HCT116 (cell line): ENCODE data around the gene CSAD. TPM values are rescaled to one million over a fixed set of nuclear protein-coding genes. Genes with fewer than 3 reads are reported as not detected.

Experiments used
- ATAC-seq: fragments of 200-7000 bp; cut with Tn5 transposase; 2 replicates; pipeline ENCODE4 v1.9.1; 2020; ENCODE audit warnings: mild to moderate bottlenecking, moderate library complexity
- BruUV-seq: library from RNA; stranded (reverse); fragments of 400-500 nt; replicated peaks from 2 replicates; lab custom pipeline; 2021; lab: Mats Ljungman, UMichigan
- CTCF ChIA-PET: fragments of 300-600 bp; sonication (Branson Sonifier 250); formaldehyde crosslinking; loops from one replicate; lab custom pipeline; 2021; ENCODE audit warnings: antibody characterized with exemption; lab: Charles Lee
- POLR2A ChIA-PET: fragments of 300-600, 350-600 bp; sonication (Branson Sonifier 250); formaldehyde crosslinking; loops from one replicate; lab custom pipeline; 2021; ENCODE audit warnings: antibody characterized with exemption; lab: Charles Lee
- RAD21 ChIA-PET, 2 experiments: fragments of 300-600 bp; sonication (Branson Sonifier 250); formaldehyde crosslinking; loops; one replicate each; lab custom pipeline; 2023; ENCODE audit warnings: low total read pairs in 2 of 2; ENCODE audit not compliant: uncharacterized antibody in 2 of 2, unreplicated experiment in 2 of 2, low non-redundant PET in 1 of 2; lab: Charles Lee
- DNase-seq: peaks from one replicate; pipeline ENCODE4 v3.0.0-alpha.2; 2010; ENCODE audit warnings: low read depth, low spot score
- H2AFZ ChIP-seq: fragments of 200-600 bp; shearing (Covaris generic), sonication (generic); 2 replicates; pipeline ENCODE4 v1.6.1; 2017; ENCODE audit warnings: low read depth, mixed run types, mixed read lengths, antibody characterized with exemption, low read length; ENCODE audit not compliant: poor library complexity, severe bottlenecking
- H3K27ac ChIP-seq: 2 replicates; pipeline ENCODE4 v1.5.1; 2012; ENCODE audit warnings: low read depth, low read length
- H3K27me3 ChIP-seq: fragments of 200-600 bp; sonication (generic); 2 replicates; pipeline ENCODE4 v1.6.1; 2016; ENCODE audit warnings: mixed run types, low read length, mixed read lengths; ENCODE audit not compliant: insufficient read depth
- H3K36me3 ChIP-seq, 2 experiments: fragments of 200-500 bp in 1 of 2; fragments of 200-600 bp in 1 of 2; sonication (Bioruptor generic) in 1 of 2; sonication (generic) in 1 of 2; 2 replicates each; pipeline versions ENCODE4 v1.5.1 to v1.6.1; 2014 to 2016; ENCODE audit warnings: low read length in 2 of 2, inconsistent platforms in 1 of 2, mixed read lengths in 1 of 2, mixed run types in 1 of 2; ENCODE audit not compliant: insufficient read depth in 2 of 2, control insufficient read depth in 1 of 2
- H3K4me1 ChIP-seq, 2 experiments: fragments of 200-600 bp in 1 of 2; sonication (generic) in 1 of 2; 2 replicates each; pipeline versions ENCODE4 v1.5.1 to v1.6.1; 2012 to 2017; ENCODE audit warnings: low read length in 2 of 2, inconsistent platforms in 1 of 2, mild to moderate bottlenecking in 1 of 2, mixed read lengths in 1 of 2, mixed run types in 1 of 2, moderate library complexity in 1 of 2; ENCODE audit not compliant: insufficient read depth in 2 of 2, control insufficient read depth in 1 of 2
- H3K4me2 ChIP-seq: fragments of 200-600 bp; sonication (generic); 2 replicates; pipeline ENCODE4 v1.6.1; 2017; ENCODE audit warnings: mixed run types, low read length, mixed read lengths
- H3K4me3 ChIP-seq, 2 experiments: fragments of 200-600 bp in 1 of 2; sonication (generic) in 1 of 2; replicated peaks in 1 of 2; 2 replicates each; pipeline ENCODE4 v1.5.1; 2011 to 2016; ENCODE audit warnings: low read length in 2 of 2, control low read depth in 1 of 2, low read depth in 1 of 2, mild to moderate bottlenecking in 1 of 2, mixed read lengths in 1 of 2, mixed run types in 1 of 2
- H3K79me2 ChIP-seq: fragments of 200-600 bp; sonication (generic); 2 replicates; pipeline ENCODE4 v1.6.1; 2017; ENCODE audit warnings: mild to moderate bottlenecking, mixed run types, low read length, moderate library complexity, mixed read lengths; ENCODE audit not compliant: insufficient read depth
- H3K9ac ChIP-seq: fragments of 200-600 bp; sonication (generic); 2 replicates; pipeline ENCODE4 v1.6.1; 2016; ENCODE audit warnings: low read length, mixed read lengths
- H3K9me2 ChIP-seq: fragments of 200-600 bp; sonication (generic), shearing (Covaris generic); 2 replicates; pipeline ENCODE4 v1.6.1; 2017; ENCODE audit warnings: mixed run types, mild to moderate bottlenecking, moderate library complexity; ENCODE audit not compliant: insufficient read depth
- H3K9me3 ChIP-seq, 2 experiments: fragments of 200-500 bp in 1 of 2; fragments of 200-600 bp in 1 of 2; sonication (Bioruptor generic) in 1 of 2; sonication (generic) in 1 of 2; 2 replicates each; pipeline ENCODE4 v1.6.1; 2014 to 2017; ENCODE audit warnings: low read length in 2 of 2, mixed read lengths in 2 of 2, inconsistent platforms in 1 of 2, low read depth in 1 of 2, mild to moderate bottlenecking in 1 of 2, mixed run types in 1 of 2, moderate library complexity in 1 of 2; ENCODE audit not compliant: control insufficient read depth in 1 of 2, insufficient read depth in 1 of 2
- H4K20me1 ChIP-seq: fragments of 200-600 bp; sonication (generic), shearing (Covaris generic); 2 replicates; pipeline ENCODE4 v1.6.1; 2017; ENCODE audit warnings: mixed run types, mild to moderate bottlenecking, moderate library complexity; ENCODE audit not compliant: insufficient read depth
- ATF3 ChIP-seq: IDR thresholded peaks from 2 replicates; pipeline ENCODE4 v1.6.1; 2012
- CBX3 ChIP-seq: IDR thresholded peaks from 2 replicates; pipeline ENCODE4 v1.6.1; 2012; ENCODE audit warnings: low read depth
- CEBPB ChIP-seq: IDR thresholded peaks from 2 replicates; pipeline ENCODE4 v1.6.1; 2012; ENCODE audit warnings: low read depth
- EGR1 ChIP-seq: IDR thresholded peaks from 2 replicates; pipeline ENCODE4 v1.6.1; 2012; ENCODE audit warnings: low read depth
- ELF1 ChIP-seq: IDR thresholded peaks from 2 replicates; pipeline ENCODE4 v1.6.1; 2012; ENCODE audit warnings: low read depth, borderline replicate concordance
- EZH2 ChIP-seq: fragments of 200-600 bp; sonication (generic); IDR thresholded peaks from 2 replicates; pipeline ENCODE4 v1.6.1; 2017; ENCODE audit warnings: antibody characterized with exemption, mixed run types
- JUND ChIP-seq: IDR thresholded peaks from 2 replicates; pipeline ENCODE4 v1.6.1; 2012
- MAX ChIP-seq: IDR thresholded peaks from 2 replicates; pipeline ENCODE4 v1.6.1; 2012
- POLR2AphosphoS5 ChIP-seq: IDR thresholded peaks from 2 replicates; pipeline ENCODE4 v1.6.1; 2011; ENCODE audit warnings: mild to moderate bottlenecking, low read depth, low read length, moderate library complexity
- RAD21 ChIP-seq: IDR thresholded peaks from 2 replicates; pipeline ENCODE4 v1.6.1; 2012; ENCODE audit warnings: low read depth, mild to moderate bottlenecking
- SIN3A ChIP-seq: IDR thresholded peaks from 2 replicates; pipeline ENCODE4 v1.6.1; 2012; ENCODE audit warnings: low read depth
- SP1 ChIP-seq: IDR thresholded peaks from 2 replicates; pipeline ENCODE4 v1.6.1; 2012; ENCODE audit warnings: low read depth
- SRF ChIP-seq: IDR thresholded peaks from 2 replicates; pipeline ENCODE4 v1.6.1; 2012; ENCODE audit warnings: low read depth
- TCF7L2 ChIP-seq: IDR thresholded peaks from 2 replicates; pipeline ENCODE4 v1.7.0; 2011; ENCODE audit warnings: borderline replicate concordance, inconsistent platforms; ENCODE audit not compliant: insufficient read depth, insufficient read length; ENCODE audit errors: extremely low read depth
- YY1 ChIP-seq: IDR thresholded peaks from 2 replicates; pipeline ENCODE4 v1.6.1; 2011; ENCODE audit warnings: low read length, low read depth, moderate library complexity, mild to moderate bottlenecking; ENCODE audit not compliant: insufficient replicate concordance; ENCODE audit errors: extremely low read depth
- ZBTB33 ChIP-seq: IDR thresholded peaks from 2 replicates; pipeline ENCODE4 v1.6.1; 2011; ENCODE audit warnings: mild to moderate bottlenecking, low read length, moderate library complexity; ENCODE audit not compliant: insufficient replicate concordance; ENCODE audit errors: extremely low read depth
- intact Hi-C: fragments of 100-400 bp; cut with micrococcal nuclease; formaldehyde crosslinking; loops from 2 replicates; pipeline ENCODE4 v1.10.0; 2022
- total RNA-seq: library from RNA; stranded (reverse); gene quantifications from one replicate; pipeline ENCODE4 v1.2.1, GENCODE V29; 2021; ENCODE audit not compliant: unreplicated experiment

The CSAD gene
- total RNA-seq, 1 experiment from 2014 or later: 20.3 TPM

- no peak overlapping the region for H2AFZ ChIP-seq
- intact Hi-C loops: no loop called here
- DNase-seq (no peak), ATAC-seq (no peak)
- H3K27ac ChIP-seq: no peak overlapping the region
- no peak overlapping the region for H3K9ac ChIP-seq
- CTCF ChIA-PET: no interaction called here
- no peaks in the 10 kb centered on the region for H3K9me3 ChIP-seq
- H3K9me2 ChIP-seq: no peaks in the 10 kb centered on the region
- H3K4me3 ChIP-seq: no peak overlapping the region
- no peak for TF ChIP-seq ZBTB33
- no peak for TF ChIP-seq POLR2AphosphoS5
- no peak for TF ChIP-seq SIN3A
- no peak for TF ChIP-seq ELF1
- no peak for TF ChIP-seq CEBPB
- no peak for TF ChIP-seq TCF7L2
- TF ChIP-seq RAD21: no peak
- TF ChIP-seq, all 23 proteins: peak for 0
- Histone ChIP-seq H3K27me3 (no peaks in the 10 kb centered on the region), H4K20me1 (no peaks in the 10 kb centered on the region), H3K79me2 (no peaks in the 10 kb centered on the region), H3K4me2 (no peak overlapping the region), H3K36me3 (no peaks in the 10 kb centered on the region), H3K4me1 (no peaks in the 10 kb centered on the region)
- ChIA-PET RAD21 (no interaction called here), POLR2A (no interaction called here)
- no TSS peak for BruUV-seq
Observed at GRCh38 chr12:53151039-53151438, 29.7 kb downstream of the CSAD start.

- BruUV-seq: no TSS peak
- DNase-seq: no peak
- ChIA-PET RAD21 (no interaction called here), CTCF (no interaction called here), POLR2A (interaction anchor here (0.9 kb wide), 1 partner anchor 69 kb away, joined by 3 read pairs; the partner anchor contains the start of gene SPRYD3)
- H4K20me1 ChIP-seq: no peaks in the 10 kb centered on the region
- H3K4me2 ChIP-seq: no peak overlapping the region
- no peaks in the 10 kb centered on the region for H3K36me3 ChIP-seq
- H3K4me3 ChIP-seq: no peak overlapping the region
- H2AFZ ChIP-seq: no peak overlapping the region
- no peak overlapping the region for H3K27ac ChIP-seq
- intact Hi-C loops: no loop called here
- no peaks in the 10 kb centered on the region for H3K4me1 ChIP-seq
- no peaks in the 10 kb centered on the region for H3K9me3 ChIP-seq
- no peaks in the 10 kb centered on the region for H3K27me3 ChIP-seq
- no peak for ATAC-seq
- no peaks in the 10 kb centered on the region for H3K9me2 ChIP-seq
- no peak overlapping the region for H3K9ac ChIP-seq
- no peaks in the 10 kb centered on the region for H3K79me2 ChIP-seq
- TF ChIP-seq ATF3: no peak
- TF ChIP-seq SP1: no peak
- TF ChIP-seq EZH2: no peak
- no peak for TF ChIP-seq RAD21
- no peak for TF ChIP-seq EGR1
- TF ChIP-seq ZBTB33: no peak
- TF ChIP-seq CBX3: no peak
- no peak for TF ChIP-seq SRF
- no peak for TF ChIP-seq YY1
- no peak for TF ChIP-seq JUND
- TF ChIP-seq MAX: no peak
- TF ChIP-seq CEBPB: no peak
Observed at GRCh38 chr12:53147653-53148052, 33.1 kb downstream of the CSAD start.
